Thyroid gland (tissue), 4 donors: Measurements from ENCODE around the gene SEMA4B.

Source experiments
- CTCF ChIP-seq, 6 experiments: fragments of 200-600 bp in 3 of 6; fragments of 450-650 bp in 3 of 6; sonication (generic) in 3 of 6; IDR thresholded peaks; one replicate each; pipeline ENCODE4 v1.5.1; 2016 to 2019; ENCODE audit warnings: antibody characterized with exemption in 6 of 6, mild to moderate bottlenecking in 2 of 6, inconsistent platforms in 1 of 6, moderate library complexity in 1 of 6
- POLR2A ChIP-seq, 2 donors: fragments of 450-650 bp; IDR thresholded peaks; one replicate each; pipeline ENCODE4 v1.6.1; 2017; ENCODE audit warnings: antibody characterized with exemption in 2 of 2, mild to moderate bottlenecking in 2 of 2, moderate library complexity in 1 of 2

- TF ChIP-seq CTCF (IDR thresholded peaks at IDR 0.05) = no peak
- peak in 1 of 2 donors; percentile 52 for TF ChIP-seq POLR2A (IDR thresholded peaks at IDR 0.05)
Observed at GRCh38 chr15:90174140-90174875, 26.8 kb upstream of the SEMA4B start.
